ENCODE data around the gene CHAF1B.

- TF ChIP-seq GATA2 (IDR thresholded peaks at IDR 0.05; ENCODE audit: low read depth, low read length) (no peak), GATA3 (IDR thresholded peaks at IDR 0.05; ENCODE audit: low read depth, low read length) (no peak)
Measured at GRCh38 chr21:36431252-36431651, 46.1 kb downstream of the CHAF1B start.
